Measurements from ENCODE around the gene FAHD2B. TPM values are rescaled to one million over a fixed set of nuclear protein-coding genes. Genes with fewer than 3 reads are reported as not detected.
"Not testable (repeated sequence)": the region's sequence is repeated elsewhere in the genome, so short reads cannot be mapped to it uniquely, and the experiment has no call there.

The FAHD2B gene
- total RNA-seq, 5 donors from 2014 or later (not counting 1 experiment from before 2014, with no cell fraction given), result 12.9 to 23.8 (median 16.2) TPM

- H3K4me3 ChIP-seq (ENCODE audit: control insufficient read depth in 1 of 2, extremely low read depth in 1 of 2, low read length in 1 of 2); H3K9me3 Mint-ChIP-seq; H3K4me1 Mint-ChIP-seq; H3K36me3 Mint-ChIP-seq; ATAC-seq (replicated peaks in 1 of 4); H3K9me3 ChIP-seq; H3K27ac Mint-ChIP-seq; H3K4me1 ChIP-seq (ENCODE audit: control insufficient read depth in 1 of 2, extremely low read depth in 1 of 2, insufficient read depth in 2 of 2, low read length in 2 of 2); H3K4me3 Mint-ChIP-seq; POLR2A ChIA-PET; H3K27me3 ChIP-seq (replicated peaks in 1 of 2; ENCODE audit: control insufficient read depth in 2 of 2, extremely low read depth in 1 of 2, insufficient read depth in 2 of 2, low read length in 1 of 2); H3K36me3 ChIP-seq (ENCODE audit: control insufficient read depth in 2 of 2, extremely low read depth in 1 of 2, insufficient read depth in 1 of 2, low read length in 1 of 2); H3K27me3 Mint-ChIP-seq; DNase-seq; H3K27ac ChIP-seq (ENCODE audit: low read length): not testable (repeated sequence)
- CTCF ChIA-PET, result interaction anchor here in 1 of 2 donors (0.5 kb wide), 1 partner anchor 70 kb away, joined by 3 read pairs; no protein-coding TSS in a partner anchor
- WGBS (ENCODE audit: insufficient coverage), result no CpG with 5 or more reads among the region's 3 CpGs
Measured at GRCh38 chr2:97070915-97071314, 23.8 kb downstream of the FAHD2B start.

DNA sequence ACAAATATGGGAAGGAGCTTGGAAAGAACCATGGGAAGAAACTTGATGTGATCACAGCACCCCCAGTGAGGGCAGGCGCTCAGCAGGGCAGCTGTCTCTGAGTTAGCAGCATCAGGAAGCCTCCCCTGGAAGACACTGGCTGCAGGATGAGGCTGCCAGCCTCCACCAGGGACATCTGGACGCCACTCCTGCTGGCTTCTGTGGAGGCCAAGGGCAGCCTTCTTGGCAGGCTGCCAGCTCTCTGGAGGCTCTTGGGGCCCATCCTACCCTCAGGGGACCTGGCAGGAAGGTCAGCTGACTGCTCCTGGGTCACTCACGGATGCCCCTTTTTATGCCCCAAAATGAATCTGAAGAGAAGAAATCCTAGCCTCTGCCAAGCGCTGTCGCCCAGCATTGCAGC, 26.0 kb downstream of the FAHD2B start:
- H3K4me1 ChIP-seq (ENCODE audit: control insufficient read depth in 1 of 2, extremely low read depth in 1 of 2, insufficient read depth in 2 of 2, low read length in 2 of 2); ATAC-seq (replicated peaks in 1 of 4); H3K9me3 Mint-ChIP-seq; H3K36me3 ChIP-seq (ENCODE audit: control insufficient read depth in 2 of 2, extremely low read depth in 1 of 2, insufficient read depth in 1 of 2, low read length in 1 of 2); H3K4me1 Mint-ChIP-seq; H3K36me3 Mint-ChIP-seq; H3K27ac Mint-ChIP-seq; CTCF ChIA-PET; H3K4me3 ChIP-seq (ENCODE audit: control insufficient read depth in 1 of 2, extremely low read depth in 1 of 2, low read length in 1 of 2); H3K4me3 Mint-ChIP-seq; H3K9me3 ChIP-seq; H3K27ac ChIP-seq (ENCODE audit: low read length); POLR2A ChIA-PET; DNase-seq; H3K27me3 ChIP-seq (replicated peaks in 1 of 2; ENCODE audit: control insufficient read depth in 2 of 2, extremely low read depth in 1 of 2, insufficient read depth in 2 of 2, low read length in 1 of 2); H3K27me3 Mint-ChIP-seq: not testable (repeated sequence)
- WGBS (ENCODE audit: insufficient coverage), result 84% methylated on average over 2 of the region's 5 CpGs

DNA sequence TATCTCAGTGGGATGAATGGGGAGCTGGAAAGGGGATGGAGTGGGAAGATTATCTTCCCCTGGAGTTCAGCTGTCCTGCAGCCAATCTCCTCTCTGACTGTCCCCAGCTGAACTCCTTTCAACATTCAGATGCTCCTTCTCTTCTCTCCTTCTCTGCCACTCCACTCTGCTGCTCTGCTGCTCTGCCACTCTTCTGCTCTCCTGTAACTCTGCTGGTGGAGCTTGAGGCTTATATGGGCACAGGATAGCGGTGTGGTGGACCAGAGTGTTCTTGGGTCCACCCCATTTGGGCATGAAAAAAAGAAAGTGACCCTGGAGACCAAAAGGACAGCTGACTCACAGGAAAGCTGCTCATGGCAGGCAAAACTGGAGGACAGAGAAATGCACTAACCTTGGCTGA, 26.6 kb downstream of the FAHD2B start:
- Mint-ChIP-seq H3K27ac (no peak overlapping the region), H3K4me3 (no peak overlapping the region), H3K36me3 (no peaks in the 10 kb centered on the region), H3K4me1 (no peaks in the 10 kb centered on the region), H3K27me3 (peaks cover 7 to 8% of the 10 kb centered on the region in 2 donors), H3K9me3 (no peaks in the 10 kb centered on the region)
- ATAC-seq (replicated peaks in 1 of 4), result no peak
- H3K27me3 ChIP-seq (replicated peaks in 1 of 2; ENCODE audit: control insufficient read depth in 2 of 2, extremely low read depth in 1 of 2, insufficient read depth in 2 of 2, low read length in 1 of 2), result peaks cover 2 to 8% of the 10 kb centered on the region in 2 experiments
- no peaks in the 10 kb centered on the region for H3K9me3 ChIP-seq
- H3K4me1 ChIP-seq (ENCODE audit: control insufficient read depth in 1 of 2, extremely low read depth in 1 of 2, insufficient read depth in 2 of 2, low read length in 2 of 2), result no peaks in the 10 kb centered on the region
- ChIA-PET POLR2A (no interaction called here), CTCF (no interaction called here)
- WGBS (ENCODE audit: insufficient coverage), result 82% methylated on average over 1 of the region's 1 CpG
- H3K4me3 ChIP-seq (ENCODE audit: control insufficient read depth in 1 of 2, extremely low read depth in 1 of 2, low read length in 1 of 2), result no peak overlapping the region
- no peaks in the 10 kb centered on the region for H3K36me3 ChIP-seq (ENCODE audit: control insufficient read depth in 2 of 2, extremely low read depth in 1 of 2, insufficient read depth in 1 of 2, low read length in 1 of 2)
- no peak overlapping the region for H3K27ac ChIP-seq (ENCODE audit: low read length)
- no peak for DNase-seq

DNA sequence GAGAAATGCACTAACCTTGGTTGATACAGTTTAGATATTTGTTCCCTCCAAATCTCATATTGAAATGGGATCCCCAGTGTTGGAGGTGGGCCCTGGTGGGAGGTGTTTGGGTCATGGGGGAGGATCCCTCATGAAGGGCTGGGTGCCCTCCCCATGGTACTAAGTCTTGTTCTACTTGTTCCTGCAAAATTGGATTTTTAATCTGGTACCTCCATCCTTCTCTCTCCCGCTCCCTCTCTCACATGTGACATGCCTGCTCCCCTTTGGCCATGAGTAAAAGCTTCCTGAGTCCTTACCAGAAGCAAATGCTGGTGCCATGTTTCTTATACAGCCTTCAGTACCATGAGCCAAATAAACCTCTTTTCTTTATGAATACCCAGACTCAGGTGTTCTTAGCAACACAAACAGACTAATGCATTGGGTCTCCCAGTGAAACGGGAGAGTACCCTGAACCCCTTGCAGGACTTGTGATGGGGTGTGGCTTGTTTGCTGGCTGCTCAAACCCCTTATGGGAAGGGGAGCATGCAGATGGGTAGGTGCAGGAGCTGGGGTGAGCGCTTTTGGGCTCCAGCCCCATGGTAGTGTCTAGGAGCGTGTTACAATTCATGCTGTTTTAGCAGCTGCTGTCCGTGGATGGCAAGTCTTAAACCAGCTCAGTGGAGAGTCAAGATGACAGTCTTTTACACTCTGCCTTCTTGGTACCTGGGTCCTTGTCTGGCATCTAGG, 27.2 kb downstream of the FAHD2B start:
- whole genome bisulfite sequencing (ENCODE audit: insufficient coverage), result 87% methylated on average over 4 of the region's 5 CpGs
- no peaks in the 10 kb centered on the region for H3K36me3 ChIP-seq (ENCODE audit: control insufficient read depth in 2 of 2, extremely low read depth in 1 of 2, insufficient read depth in 1 of 2, low read length in 1 of 2)
- no peak overlapping the region for H3K27ac ChIP-seq (ENCODE audit: low read length)
- Mint-ChIP-seq H3K27ac (no peak overlapping the region), H3K4me1 (no peaks in the 10 kb centered on the region), H3K9me3 (no peaks in the 10 kb centered on the region), H3K27me3 (peaks cover 8 to 10% of the 10 kb centered on the region in 2 donors), H3K36me3 (no peaks in the 10 kb centered on the region), H3K4me3 (no peak overlapping the region)
- ATAC-seq (replicated peaks in 1 of 4) (no peak), DNase-seq (no peak)
- no peak overlapping the region for H3K4me3 ChIP-seq (ENCODE audit: control insufficient read depth in 1 of 2, extremely low read depth in 1 of 2, low read length in 1 of 2)
- H3K9me3 ChIP-seq, result no peaks in the 10 kb centered on the region
- peaks cover 2 to 8% of the 10 kb centered on the region in 2 experiments for H3K27me3 ChIP-seq (replicated peaks in 1 of 2; ENCODE audit: control insufficient read depth in 2 of 2, extremely low read depth in 1 of 2, insufficient read depth in 2 of 2, low read length in 1 of 2)
- H3K4me1 ChIP-seq (ENCODE audit: control insufficient read depth in 1 of 2, extremely low read depth in 1 of 2, insufficient read depth in 2 of 2, low read length in 2 of 2), result no peaks in the 10 kb centered on the region
- POLR2A ChIA-PET, result no interaction called here
- CTCF ChIA-PET, result no interaction called here

DNA sequence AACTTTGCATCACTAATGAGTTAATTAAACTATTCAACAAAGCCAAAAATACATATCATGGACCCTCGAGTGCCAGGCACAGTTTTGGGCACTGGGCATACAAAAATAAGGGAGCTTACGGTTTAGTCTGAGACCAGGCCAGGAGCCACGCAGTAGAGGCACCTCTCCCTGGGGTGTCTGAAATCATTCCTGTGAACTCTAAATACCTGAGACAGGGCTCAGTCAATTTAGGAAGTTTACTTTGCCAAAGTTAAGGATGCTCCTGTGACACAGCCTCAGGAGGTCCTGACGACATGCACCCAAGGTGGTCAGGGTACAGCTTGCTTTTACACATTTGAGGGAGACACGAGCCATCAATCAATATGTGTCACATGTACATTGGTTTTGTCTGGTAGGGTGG, 28.7 kb downstream of the FAHD2B start:
- H3K27ac ChIP-seq (ENCODE audit: low read length); H3K4me3 Mint-ChIP-seq; H3K27ac Mint-ChIP-seq; H3K4me1 ChIP-seq (ENCODE audit: control insufficient read depth in 1 of 2, extremely low read depth in 1 of 2, insufficient read depth in 2 of 2, low read length in 2 of 2); ATAC-seq (replicated peaks in 1 of 4); POLR2A ChIA-PET; H3K9me3 ChIP-seq; H3K4me1 Mint-ChIP-seq; CTCF ChIA-PET; H3K4me3 ChIP-seq (ENCODE audit: control insufficient read depth in 1 of 2, extremely low read depth in 1 of 2, low read length in 1 of 2); H3K27me3 ChIP-seq (replicated peaks in 1 of 2; ENCODE audit: control insufficient read depth in 2 of 2, extremely low read depth in 1 of 2, insufficient read depth in 2 of 2, low read length in 1 of 2); H3K36me3 ChIP-seq (ENCODE audit: control insufficient read depth in 2 of 2, extremely low read depth in 1 of 2, insufficient read depth in 1 of 2, low read length in 1 of 2); DNase-seq; H3K36me3 Mint-ChIP-seq; H3K9me3 Mint-ChIP-seq: not testable (repeated sequence)
- 100% methylated on average over 2 of the region's 5 CpGs for WGBS (ENCODE audit: insufficient coverage)
- peaks cover 8 to 10% of the 10 kb centered on the region in 2 donors for H3K27me3 Mint-ChIP-seq

- H3K9me3 ChIP-seq; H3K4me3 ChIP-seq (ENCODE audit: control insufficient read depth in 1 of 2, extremely low read depth in 1 of 2, low read length in 1 of 2); H3K27ac ChIP-seq (ENCODE audit: low read length); POLR2A ChIA-PET; H3K27me3 Mint-ChIP-seq; H3K4me3 Mint-ChIP-seq; DNase-seq; CTCF ChIA-PET; H3K4me1 Mint-ChIP-seq; H3K4me1 ChIP-seq (ENCODE audit: control insufficient read depth in 1 of 2, extremely low read depth in 1 of 2, insufficient read depth in 2 of 2, low read length in 2 of 2); H3K27me3 ChIP-seq (replicated peaks in 1 of 2; ENCODE audit: control insufficient read depth in 2 of 2, extremely low read depth in 1 of 2, insufficient read depth in 2 of 2, low read length in 1 of 2); H3K9me3 Mint-ChIP-seq; ATAC-seq (replicated peaks in 1 of 4); H3K36me3 Mint-ChIP-seq; H3K36me3 ChIP-seq (ENCODE audit: control insufficient read depth in 2 of 2, extremely low read depth in 1 of 2, insufficient read depth in 1 of 2, low read length in 1 of 2); H3K27ac Mint-ChIP-seq: not testable (repeated sequence)
- WGBS (ENCODE audit: insufficient coverage), result no CpG with 5 or more reads among the region's 1 CpG
Measured at GRCh38 chr2:97062020-97062419, 32.7 kb downstream of the FAHD2B start.

DNA sequence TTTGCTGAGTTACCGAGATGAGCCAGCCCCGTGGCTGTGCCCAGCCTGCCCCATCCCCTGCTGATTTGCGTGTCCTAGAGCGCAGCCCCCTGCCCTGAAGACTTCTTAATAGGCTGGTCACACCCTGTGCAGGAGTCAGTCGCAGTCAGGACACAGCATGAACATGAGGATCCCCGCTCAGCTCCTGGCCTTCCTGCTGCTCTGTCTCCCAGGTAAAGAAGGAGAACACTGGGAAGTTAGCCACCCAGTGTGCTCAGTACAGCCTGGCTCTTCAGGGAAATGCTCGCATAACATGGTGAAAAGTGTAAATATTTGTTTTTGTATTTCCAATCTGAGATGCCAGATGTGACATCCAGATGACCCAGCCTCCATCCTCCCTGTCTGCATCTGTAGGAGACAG, 34.9 kb downstream of the FAHD2B start:
- H3K27ac Mint-ChIP-seq; H3K4me3 Mint-ChIP-seq; H3K4me3 ChIP-seq (ENCODE audit: control insufficient read depth in 1 of 2, extremely low read depth in 1 of 2, low read length in 1 of 2); H3K4me1 Mint-ChIP-seq; CTCF ChIA-PET; H3K36me3 Mint-ChIP-seq; ATAC-seq (replicated peaks in 1 of 4); H3K27me3 ChIP-seq (replicated peaks in 1 of 2; ENCODE audit: control insufficient read depth in 2 of 2, extremely low read depth in 1 of 2, insufficient read depth in 2 of 2, low read length in 1 of 2); H3K9me3 Mint-ChIP-seq; H3K4me1 ChIP-seq (ENCODE audit: control insufficient read depth in 1 of 2, extremely low read depth in 1 of 2, insufficient read depth in 2 of 2, low read length in 2 of 2); H3K27me3 Mint-ChIP-seq; H3K27ac ChIP-seq (ENCODE audit: low read length); POLR2A ChIA-PET; DNase-seq; H3K36me3 ChIP-seq (ENCODE audit: control insufficient read depth in 2 of 2, extremely low read depth in 1 of 2, insufficient read depth in 1 of 2, low read length in 1 of 2); H3K9me3 ChIP-seq: not testable (repeated sequence)
- 83% methylated on average over 4 of the region's 7 CpGs for WGBS (ENCODE audit: insufficient coverage)

Measured in T-cell (primary cell).